22Rv1 (cell line): ENCODE results near the gene SLC23A2.

Experiments used
- H3K27ac ChIP-seq: fragments of 450-650 bp; 2 replicates; pipeline ENCODE4 v1.5.1; 2017
- CTCF ChIP-seq: fragments of 450-650 bp; IDR thresholded peaks from 2 replicates; pipeline ENCODE4 v1.5.1; 2017; ENCODE audit warnings: mild to moderate bottlenecking
- ZFX ChIP-seq: fragments of 450-650 bp; IDR thresholded peaks from 2 replicates; pipeline ENCODE4 v1.6.1; 2017; ENCODE audit warnings: antibody characterized with exemption, borderline replicate concordance

Gene SLC23A2

DNA sequence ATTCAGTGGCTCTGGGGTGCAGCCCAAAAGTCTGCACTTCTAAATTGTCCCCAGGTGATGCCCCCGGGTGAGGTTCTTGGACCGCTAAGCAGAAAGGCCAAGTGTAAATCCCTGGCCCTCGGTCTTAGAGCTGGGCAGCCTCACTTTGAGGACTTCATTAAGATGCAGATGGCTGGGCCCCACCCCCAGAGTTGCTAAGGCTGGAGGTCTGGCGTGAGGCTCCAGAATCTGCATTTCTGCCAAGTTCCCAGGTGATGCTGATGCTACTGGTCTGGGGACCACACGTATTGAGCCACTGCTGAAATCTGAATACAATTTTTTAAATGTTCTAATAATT, 735 bp upstream of the SLC23A2 start:
- H3K27ac ChIP-seq: no peak overlapping the region

GRCh38 chr20:5000263-5001173, 792 bp downstream of the SLC23A2 start:
- no peak for TF ChIP-seq CTCF
- TF ChIP-seq ZFX: no peak
- no peak overlapping the region for H3K27ac ChIP-seq

More for the DNA sequence above, 735 bp upstream of the SLC23A2 start:
- no peak for TF ChIP-seq CTCF
- TF ChIP-seq ZFX: no peak

GRCh38 chr20:4999788-5000187, 1.5 kb downstream of the SLC23A2 start:
- no peak for TF ChIP-seq CTCF
- TF ChIP-seq ZFX: no peak
- H3K27ac ChIP-seq: no peak overlapping the region

- no peak overlapping the region for H3K27ac ChIP-seq
- no peak for TF ChIP-seq ZFX
- TF ChIP-seq CTCF: no peak
These were observed 3.1 kb downstream of the SLC23A2 start for GRCh38 chr20:4998160-4998651.

DNA sequence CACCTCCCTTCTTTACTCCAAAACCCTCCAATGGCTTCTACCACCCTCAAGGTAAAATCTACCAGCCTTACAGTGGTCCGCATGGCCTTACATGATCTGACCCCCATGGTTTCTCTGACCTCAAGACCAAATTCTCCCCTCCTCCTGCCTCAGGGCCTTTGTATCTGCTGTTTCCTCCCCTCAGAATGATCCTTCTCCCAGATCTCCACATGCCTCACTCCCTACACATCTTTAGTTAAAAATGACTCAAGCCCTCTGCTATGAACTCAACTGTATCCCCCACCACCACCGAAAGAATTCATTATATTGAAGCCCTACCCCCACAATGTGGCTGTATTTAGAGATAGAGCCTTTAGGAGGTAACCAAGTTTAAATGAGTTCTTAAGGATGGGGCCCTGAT, 4.1 kb downstream of the SLC23A2 start:
- no peak for TF ChIP-seq CTCF
- H3K27ac ChIP-seq: no peak overlapping the region

DNA sequence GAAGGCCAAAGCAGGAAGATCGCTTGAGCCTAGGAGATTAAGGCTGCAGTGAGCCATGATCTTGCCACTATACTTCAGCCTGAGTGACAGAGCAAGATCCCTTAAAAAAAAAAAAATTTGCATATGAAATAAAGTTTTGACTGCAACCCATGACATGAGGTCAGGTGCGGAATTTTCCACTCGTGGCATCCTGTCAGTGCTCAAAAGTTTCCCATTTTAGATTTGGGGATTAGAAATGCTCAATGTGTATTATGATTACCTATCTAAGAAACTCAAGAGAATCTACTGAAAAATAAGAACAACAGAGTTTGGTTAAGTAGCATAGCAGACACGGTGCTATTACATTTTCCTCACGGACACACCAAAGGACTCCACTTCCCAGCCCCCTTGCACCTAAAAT, 11.7 kb downstream of the SLC23A2 start:
- no peak for TF ChIP-seq ZFX
- no peak for TF ChIP-seq CTCF
- no peak overlapping the region for H3K27ac ChIP-seq

DNA sequence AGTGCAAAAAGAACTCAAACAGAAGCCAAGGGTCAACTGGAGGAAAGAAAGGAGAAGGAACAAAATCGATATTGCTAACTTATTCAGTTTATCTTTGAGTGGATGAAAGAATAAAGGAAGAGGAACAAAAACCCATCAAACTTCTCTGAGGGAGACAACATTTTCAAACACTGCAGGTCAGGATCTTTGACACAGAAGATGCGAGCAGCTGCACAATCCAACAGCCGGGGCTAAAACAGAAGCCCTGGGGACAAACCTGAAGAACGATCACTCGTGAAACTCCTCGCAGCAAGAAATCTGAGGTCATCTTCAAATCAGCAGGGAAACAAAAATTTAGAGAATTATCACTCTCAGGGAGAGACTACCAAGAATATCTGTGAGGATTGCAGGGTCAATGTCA, 14.2 kb downstream of the SLC23A2 start:
- TF ChIP-seq CTCF (no peak), ZFX (no peak)
- no peak overlapping the region for H3K27ac ChIP-seq
